OCI-M1 (cell line): ENCODE data around the gene ARHGEF6.

Experiments used
- DNase-seq: peaks from one replicate; lab custom pipeline; 2025; lab: John Stamatoyannopoulos, UW

The ARHGEF6 gene

GRCh38 chrX:136747003-136747986 is 33.4 kb downstream of the ARHGEF6 start:
- peak; percentile 63 for DNase-seq

DNA sequence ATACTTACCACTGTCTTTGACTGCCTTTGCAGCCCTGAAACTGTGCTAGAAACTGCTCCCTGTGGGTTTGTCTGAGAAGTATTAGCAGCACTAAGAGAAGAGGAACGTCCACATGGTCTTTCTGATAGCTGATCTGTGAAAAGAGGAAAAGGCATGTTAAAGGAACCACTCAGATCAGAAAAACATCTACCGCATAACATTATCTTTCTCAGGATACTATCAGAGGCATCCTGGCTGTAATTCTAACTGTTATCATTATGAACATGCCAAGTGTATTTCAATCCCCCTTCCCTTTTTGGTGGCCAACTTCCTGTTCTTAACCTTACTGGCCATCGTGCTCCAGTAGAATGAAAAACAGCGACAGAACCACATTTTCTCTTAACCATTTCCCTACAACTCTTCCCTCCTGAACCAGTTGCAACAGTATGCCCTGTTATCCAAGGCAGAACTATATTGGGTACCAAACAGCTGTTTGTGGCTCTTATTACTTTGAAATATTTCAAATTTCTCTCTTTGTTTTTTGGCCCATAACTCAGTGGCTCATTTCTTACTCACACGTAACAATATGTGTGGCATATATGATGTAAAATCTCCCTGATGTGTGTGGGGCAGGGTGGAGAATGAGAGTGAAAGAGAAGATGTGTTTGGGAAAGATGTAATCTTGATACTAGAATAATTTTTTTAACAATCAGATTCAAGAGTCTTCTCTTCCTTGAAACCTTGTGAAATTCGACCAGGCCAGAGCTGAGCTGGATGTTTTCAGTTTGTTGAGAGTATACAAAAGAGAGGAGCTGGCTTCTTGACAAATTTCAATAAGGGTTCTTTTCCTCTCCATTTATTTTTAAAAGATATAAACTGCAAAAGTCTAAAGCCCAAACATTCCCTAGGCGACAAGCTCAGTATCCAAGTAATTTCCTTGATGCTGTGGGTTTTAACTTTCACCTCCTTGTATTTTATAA is 35.2 kb downstream of the ARHGEF6 start:
- DNase-seq: peak; percentile 90

DNA sequence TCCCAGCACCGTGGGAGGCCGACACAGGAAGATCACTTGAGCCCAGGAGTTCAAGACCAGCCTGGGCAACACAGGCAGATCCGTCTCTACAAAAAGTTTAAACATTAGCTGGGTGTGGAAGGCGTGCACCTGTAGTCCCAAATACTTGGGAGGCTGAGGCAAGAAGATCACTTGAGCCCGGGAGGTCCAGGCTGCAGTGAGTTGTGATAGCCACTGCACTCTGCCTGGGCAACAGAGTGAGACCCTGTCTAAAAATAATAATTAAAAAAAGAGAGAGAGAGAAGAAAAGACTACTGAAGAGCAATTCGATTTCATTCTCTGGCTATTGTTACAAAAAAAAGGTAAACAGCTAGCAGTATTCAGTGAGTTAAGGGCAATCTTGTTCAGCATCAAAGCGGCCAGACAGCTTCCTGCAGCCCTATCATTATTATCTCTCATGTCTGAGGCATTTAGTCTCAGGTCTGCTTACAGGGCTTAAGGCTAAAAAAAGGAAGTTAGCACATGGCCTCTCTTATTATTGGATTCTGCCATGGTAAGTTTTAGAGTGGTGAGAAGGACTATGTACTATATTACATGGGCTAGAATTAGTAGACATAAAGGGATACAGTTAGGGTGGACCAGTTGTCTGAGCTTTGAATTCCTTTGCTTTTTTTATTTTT is 37.9 kb downstream of the ARHGEF6 start:
- DNase-seq: peak; percentile 73

- no peak for DNase-seq
Measured at GRCh38 chrX:136738049-136738729, 42.5 kb downstream of the ARHGEF6 start.

DNA sequence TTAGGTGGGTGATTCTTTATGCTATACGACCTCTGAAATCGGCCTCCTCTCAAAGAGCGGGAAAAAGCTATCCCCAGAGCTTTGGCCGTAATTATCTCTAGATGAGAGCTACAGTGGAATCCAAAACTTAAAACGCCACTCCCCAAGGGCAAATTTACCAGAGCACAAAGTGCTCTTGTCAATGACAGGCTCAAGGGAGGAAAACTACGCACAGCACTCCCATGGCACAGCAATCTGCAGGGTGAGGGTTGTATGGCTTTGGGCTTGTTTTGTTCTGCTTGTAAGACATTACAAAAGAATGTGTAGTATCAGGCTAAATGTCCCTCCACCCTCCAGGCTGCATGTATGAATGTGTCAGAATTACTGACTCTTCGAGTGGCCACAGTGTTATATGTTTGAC is 44.0 kb downstream of the ARHGEF6 start:
- no peak for DNase-seq

DNA sequence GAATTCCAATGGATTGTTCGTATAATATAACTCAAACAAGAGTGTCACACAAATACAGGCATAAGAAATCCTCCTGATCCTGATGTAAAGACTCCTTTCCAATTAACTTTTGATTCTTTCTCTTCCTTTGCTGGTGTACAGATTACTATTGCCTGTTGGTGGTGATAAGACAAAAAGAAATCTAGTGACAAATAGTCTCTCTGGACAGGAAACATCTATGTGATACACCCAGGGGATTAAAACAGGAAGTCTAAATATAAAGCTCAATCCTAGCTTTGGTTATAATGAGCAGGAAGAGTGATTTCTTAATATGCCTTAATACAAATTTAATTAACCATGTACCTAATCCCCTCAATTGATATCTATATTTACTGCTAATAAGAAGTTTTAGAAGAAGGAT is 45.1 kb downstream of the ARHGEF6 start:
- DNase-seq: peak; percentile 55

- DNase-seq: no peak
Measured at GRCh38 chrX:136733613-136734012, 47.1 kb downstream of the ARHGEF6 start.

GRCh38 chrX:136731798-136732197 is 48.9 kb downstream of the ARHGEF6 start:
- DNase-seq: no peak

DNA sequence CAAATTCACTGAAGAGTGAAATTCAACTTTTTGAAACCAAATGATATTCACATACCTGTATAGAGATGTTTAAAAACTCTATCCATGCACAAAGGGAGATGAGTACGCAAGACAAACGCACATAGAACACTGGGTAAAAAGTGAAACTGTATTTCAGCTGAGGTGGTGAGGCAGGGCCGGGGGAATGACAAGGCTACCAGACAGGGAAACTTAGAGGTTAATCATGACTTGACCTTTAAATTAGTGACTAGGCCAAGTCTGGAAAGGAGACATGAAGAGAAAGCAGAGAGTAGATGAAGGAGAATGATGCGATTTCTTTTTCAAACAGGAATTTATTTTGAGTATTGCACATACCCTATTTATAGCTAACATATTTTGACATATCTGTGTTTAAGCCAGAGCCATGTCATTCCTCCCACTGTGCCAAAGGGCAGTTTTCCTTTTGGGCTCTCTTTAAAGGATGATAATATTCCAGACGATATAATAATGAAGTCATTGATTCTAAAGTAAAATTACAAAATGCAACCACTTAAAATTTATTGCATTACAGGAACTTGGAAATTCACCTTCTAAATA is 49.4 kb downstream of the ARHGEF6 start:
- no peak for DNase-seq

- DNase-seq: no peak
Measured at GRCh38 chrX:136728393-136728792, 52.3 kb downstream of the ARHGEF6 start.

DNA sequence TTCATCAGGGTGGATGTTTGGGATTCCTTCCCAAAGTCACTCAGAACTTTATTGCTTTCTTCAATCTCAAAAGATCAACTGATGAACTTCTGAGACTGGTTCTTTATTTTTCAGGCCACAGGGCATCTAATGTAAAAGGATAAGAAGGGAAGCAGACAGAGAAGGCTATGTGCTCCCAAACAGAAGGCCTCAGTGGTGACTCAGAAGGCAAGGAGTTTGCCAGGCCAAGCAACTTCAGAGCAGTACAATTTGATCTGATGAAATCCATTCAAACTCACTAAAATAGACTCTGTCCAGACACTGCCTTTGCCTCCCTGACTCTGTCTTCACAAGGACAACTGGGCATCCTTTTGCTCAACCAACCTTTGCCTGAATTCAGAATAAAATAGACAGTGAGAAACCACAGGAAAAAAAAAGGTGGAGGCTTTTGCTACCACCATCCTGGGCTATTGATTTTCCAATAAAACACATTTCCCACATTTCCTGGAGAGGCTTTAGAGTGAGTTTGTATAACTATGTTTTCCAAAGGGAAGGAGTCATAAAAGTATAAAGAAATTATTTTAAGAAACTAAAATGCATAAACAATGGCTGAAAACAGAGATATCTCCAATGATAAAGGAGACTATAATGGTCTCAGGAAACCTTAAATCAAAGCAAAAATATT is 55.2 kb downstream of the ARHGEF6 start:
- DNase-seq: no peak

DNA sequence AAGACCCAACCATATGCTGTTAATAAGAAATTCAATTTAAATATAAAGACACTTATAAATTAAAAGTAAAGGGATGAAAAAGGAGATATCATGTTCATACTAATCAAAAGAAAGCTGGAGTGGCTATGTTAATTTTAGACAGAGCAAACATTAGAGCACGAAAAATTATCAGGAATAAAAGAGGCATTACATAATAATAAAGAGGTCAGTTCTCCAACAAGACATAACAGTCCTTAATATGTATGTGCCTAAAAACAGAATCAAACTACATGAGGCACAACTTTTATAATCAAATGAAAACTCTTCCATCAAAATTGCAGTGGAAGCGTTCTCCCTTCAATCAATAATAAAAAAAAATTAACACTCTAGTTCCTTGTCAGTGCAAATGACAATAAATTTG is 62.6 kb downstream of the ARHGEF6 start:
- DNase-seq: no peak

DNA sequence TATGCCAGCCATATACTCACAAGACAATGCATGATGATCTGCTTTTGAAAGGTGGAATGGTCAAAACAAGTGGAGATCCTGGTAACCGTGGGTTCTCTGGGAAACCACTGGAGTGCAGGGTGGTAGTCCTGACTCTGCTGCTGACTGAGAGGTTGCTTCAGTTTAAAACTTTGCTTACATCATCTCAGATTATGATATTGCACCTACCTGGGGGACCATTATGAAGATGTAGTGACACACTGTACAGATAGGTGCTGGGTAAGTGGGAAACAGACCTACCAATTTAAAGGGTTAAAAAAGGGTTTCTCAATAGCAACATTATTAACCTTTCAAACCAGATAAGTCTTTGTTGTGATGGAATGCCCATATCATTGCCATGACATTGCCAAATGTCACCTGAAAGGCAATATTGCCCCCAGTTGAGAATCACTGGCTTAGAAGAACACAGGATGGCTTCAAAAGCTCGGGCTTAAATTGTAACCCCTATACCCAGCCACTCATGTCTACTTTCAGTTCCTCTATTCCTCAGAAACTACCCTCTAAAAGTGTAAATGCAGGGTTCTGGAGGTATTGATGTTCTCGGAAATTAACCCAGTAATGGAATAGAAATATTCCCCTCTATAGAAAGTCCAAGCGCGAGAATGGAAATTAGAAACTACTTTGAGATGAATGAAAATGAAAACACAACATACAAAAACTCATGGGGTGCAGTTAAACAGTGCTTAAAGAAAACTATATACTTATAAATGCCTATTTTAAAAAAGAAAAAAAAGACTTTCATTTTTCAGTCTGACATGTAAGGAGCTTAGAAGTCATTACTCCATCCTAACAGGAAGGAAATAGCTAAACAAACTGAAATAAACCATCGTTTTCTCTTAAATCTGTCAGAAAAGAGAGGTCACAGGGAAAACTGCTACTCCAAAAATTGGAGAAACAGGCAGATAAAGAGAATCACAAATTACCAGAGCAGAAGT is 65.8 kb downstream of the ARHGEF6 start:
- no peak for DNase-seq

DNA sequence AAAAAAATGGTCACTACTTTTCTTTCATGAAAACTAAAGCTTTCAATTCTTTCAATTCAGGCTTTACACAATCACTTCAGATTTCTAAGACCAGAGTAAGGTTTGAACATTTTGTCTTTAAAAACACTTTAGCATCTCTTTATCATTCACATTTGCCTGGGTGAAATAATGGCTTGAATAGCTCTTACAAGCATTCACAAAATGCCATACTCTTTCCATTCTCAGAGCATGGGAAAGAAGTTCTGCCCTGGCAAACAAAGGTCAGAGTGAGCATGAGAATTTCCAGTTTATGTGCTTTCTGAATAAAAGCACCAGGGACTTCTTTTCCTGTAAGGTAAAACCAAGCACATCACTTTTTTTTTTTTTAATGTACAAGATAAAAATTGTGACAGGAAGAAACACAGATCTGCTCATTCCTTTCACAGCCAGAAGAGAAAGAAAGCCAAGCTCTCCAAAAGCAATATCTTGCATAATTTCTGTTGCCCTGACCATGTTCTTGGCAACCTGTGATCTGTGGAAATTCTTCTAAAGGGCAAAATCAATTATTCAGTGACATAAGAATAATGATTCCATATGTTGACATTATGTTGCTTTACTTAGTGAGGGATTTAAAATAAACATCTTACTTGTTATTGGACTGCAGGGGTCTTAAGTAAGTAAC is 68.0 kb downstream of the ARHGEF6 start:
- DNase-seq: no peak

- DNase-seq: peak; percentile 52
Measured at GRCh38 chrX:136711147-136711546, 69.6 kb downstream of the ARHGEF6 start.

DNA sequence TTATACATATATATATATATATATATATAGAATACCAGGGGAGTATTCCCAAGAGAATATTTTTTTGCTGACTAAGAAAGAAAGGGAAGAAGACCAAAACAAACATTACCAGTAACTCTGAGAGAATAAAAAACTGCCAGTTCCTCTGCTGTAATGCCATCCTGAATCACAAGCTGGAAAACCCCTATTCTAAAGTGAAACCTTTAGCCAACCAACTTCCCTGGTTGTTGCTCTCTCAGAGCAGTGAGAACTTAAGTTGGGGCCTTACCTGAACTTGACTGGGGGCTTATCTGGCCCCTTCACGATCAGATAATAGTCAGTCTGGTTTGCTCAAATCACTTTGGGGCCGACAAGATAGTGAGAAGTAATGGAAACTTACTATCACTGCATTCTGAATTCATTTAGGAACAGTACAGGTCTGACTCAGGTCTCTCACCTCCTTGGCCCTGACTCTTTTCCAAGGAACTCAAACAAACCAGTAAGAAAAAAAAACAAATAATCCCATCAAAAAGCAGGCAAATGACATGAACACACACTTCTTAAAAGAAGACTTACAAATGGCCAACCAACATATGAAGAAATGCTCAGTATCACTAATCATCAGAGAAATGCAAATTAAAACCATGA is 70.3 kb downstream of the ARHGEF6 start:
- peak; percentile 15 for DNase-seq

DNA sequence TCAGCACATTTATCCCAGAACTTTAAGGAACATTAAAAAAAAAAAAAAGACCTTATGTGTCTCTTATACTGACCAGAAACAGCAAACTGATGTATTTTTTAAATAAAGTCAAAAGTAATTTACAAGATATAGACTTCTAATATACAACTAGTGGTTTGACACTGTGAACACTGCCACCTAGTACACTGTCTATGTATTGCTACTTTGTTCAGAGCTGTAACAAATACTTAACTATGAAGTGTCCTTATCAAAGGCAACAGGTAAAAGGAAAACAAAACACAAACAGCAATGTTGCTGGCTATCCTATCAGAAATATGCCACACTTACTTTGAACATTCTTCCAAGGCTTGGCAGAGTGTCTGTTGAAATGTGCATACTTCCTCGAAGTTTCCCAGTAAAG is 72.4 kb downstream of the ARHGEF6 start:
- peak; percentile 30 for DNase-seq

DNA sequence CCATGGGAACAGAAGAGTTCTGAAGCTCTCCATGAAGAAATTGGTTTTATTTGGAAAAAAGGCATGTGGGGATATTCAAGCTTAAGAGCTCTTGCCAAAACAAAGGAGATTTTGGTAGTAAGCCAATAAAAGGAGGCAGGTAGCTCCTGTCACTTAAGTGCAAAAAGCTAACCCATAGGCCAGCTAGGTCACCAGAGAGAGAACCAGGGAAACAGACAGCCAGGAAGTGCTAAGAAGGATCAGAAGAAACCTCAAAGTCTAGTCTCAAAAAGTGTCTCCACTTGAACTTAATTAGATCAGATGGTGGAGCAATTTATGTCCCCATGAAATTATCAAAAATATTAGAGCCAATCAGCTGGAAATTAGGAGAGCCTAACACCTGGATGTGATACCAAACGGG is 83.6 kb downstream of the ARHGEF6 start:
- DNase-seq: no peak
